Measurements from ENCODE around the gene S1PR3.

- TF ChIP-seq CTCF (IDR thresholded peaks at IDR 0.05) = no peak
- TF ChIP-seq POLR2A (IDR thresholded peaks at IDR 0.05) = no peak
Observed at GRCh38 chr9:89009546-89009840, 18.2 kb downstream of the S1PR3 start.
